Natural killer cell (primary cell): ENCODE data around the gene SNAPC5. TPM values are rescaled to one million over a fixed set of nuclear protein-coding genes. Genes with fewer than 3 reads are reported as not detected.

Experiments
- ATAC-seq, 3 donors: fragments of 150-1000 bp in 2 of 3; fragments of 200-7000 bp in 1 of 3; cut with Tn5 transposase; 1 replicate in 1 of 3; 2 replicates in 2 of 3; pipeline ENCODE4 v1.10.0; 2021; ENCODE audit warnings: mild to moderate bottlenecking in 2 of 3, moderate library complexity in 2 of 3
- DNase-seq, 2 donors: peaks; one replicate each; pipeline versions ENCODE4 v3.0.0 to v3.0.0-alpha.2; 2013 to 2021; ENCODE audit warnings: mixed read lengths in 1 of 2
- H3K27ac ChIP-seq: one replicate; pipeline ENCODE4 v1.5.1; 2013; ENCODE audit warnings: mild to moderate bottlenecking, low read length
- H3K27me3 ChIP-seq: one replicate; pipeline ENCODE4 v1.6.1; 2013; ENCODE audit warnings: low read length; ENCODE audit not compliant: control insufficient read depth, insufficient read depth
- H3K36me3 ChIP-seq: one replicate; pipeline ENCODE4 v1.6.1; 2013; ENCODE audit warnings: low read length; ENCODE audit not compliant: control insufficient read depth, insufficient read depth
- H3K4me1 ChIP-seq: one replicate; pipeline ENCODE4 v1.6.1; 2013; ENCODE audit warnings: low read length; ENCODE audit not compliant: control insufficient read depth, insufficient read depth
- H3K4me3 ChIP-seq: one replicate; pipeline ENCODE4 v1.5.1; 2013; ENCODE audit warnings: low read length
- H3K9me3 ChIP-seq: one replicate; pipeline ENCODE4 v1.6.1; 2013; ENCODE audit warnings: low read length; ENCODE audit not compliant: control insufficient read depth, insufficient read depth
- H3K27ac Mint-ChIP-seq, 2 donors: one replicate each; pipeline ENCODE4 v1.8.0; 2022; ENCODE audit warnings: mild to moderate bottlenecking in 2 of 2, mixed read lengths in 2 of 2, moderate library complexity in 1 of 2
- H3K27me3 Mint-ChIP-seq, 2 donors: one replicate each; pipeline ENCODE4 v1.8.0; 2022; ENCODE audit warnings: low read depth in 2 of 2, mixed read lengths in 2 of 2
- H3K36me3 Mint-ChIP-seq: one replicate; pipeline ENCODE4 v1.8.0; 2022; ENCODE audit warnings: mixed read lengths
- H3K4me1 Mint-ChIP-seq, 2 donors: one replicate each; pipeline ENCODE4 v1.8.0; 2022; ENCODE audit warnings: mixed read lengths in 2 of 2
- H3K4me3 Mint-ChIP-seq: one replicate; pipeline ENCODE4 v1.8.0; 2022; ENCODE audit warnings: mild to moderate bottlenecking, moderate library complexity, mixed read lengths
- H3K9me3 Mint-ChIP-seq, 2 donors: one replicate each; pipeline ENCODE4 v1.8.0; 2022; ENCODE audit warnings: mixed read lengths in 2 of 2
- CTCF ChIP-seq: fragments of 200-600 bp; IDR thresholded peaks from one replicate; pipeline ENCODE4 v1.8.0; 2022; ENCODE audit warnings: antibody characterized with exemption
- WGBS: methylation state at CpG from one replicate; pipeline ENCODE4 v1.1.7; 2013; ENCODE audit warnings: missing lambda C conversion rate; ENCODE audit not compliant: insufficient coverage; 5-methylcytosine and 5-hydroxymethylcytosine counted together
- intact Hi-C: fragments of 100-400 bp; cut with micrococcal nuclease; formaldehyde crosslinking; loops from one replicate; pipeline ENCODE4 v1.14.2; 2022
- total RNA-seq, 4 donors: library from RNA; stranded (reverse); fragments of 120-200 nt in 1 of 4; gene quantifications; one replicate each; pipeline versions ENCODE4 v1.2.3 to v1.2.4, GENCODE V29; 2013 to 2022

Gene SNAPC5
- total RNA-seq, 3 donors from 2014 or later (not counting 1 experiment from before 2014, with no cell fraction given): 17.2 to 25.2 (median 24.3) TPM

GRCh38 chr15:66481107-66481856 lies 16.3 kb downstream of the SNAPC5 start:
- H3K4me1 Mint-ChIP-seq: peaks cover 0 to 26% of the 10 kb centered on the region in 2 donors
- peaks cover 26% of the 10 kb centered on the region for H3K36me3 ChIP-seq
- 97% methylated on average over 10 of the region's 10 CpGs for WGBS
- no peak overlapping the region for H3K27ac ChIP-seq
- DNase-seq (no peak), ATAC-seq (no peak)
- H3K27me3 ChIP-seq: no peaks in the 10 kb centered on the region
- H3K9me3 Mint-ChIP-seq: no peaks in the 10 kb centered on the region
- TF ChIP-seq CTCF: no peak
- H3K4me1 ChIP-seq: no peaks in the 10 kb centered on the region
- H3K27ac Mint-ChIP-seq: no peak overlapping the region
- H3K4me3 Mint-ChIP-seq: no peak overlapping the region
- no peaks in the 10 kb centered on the region for H3K27me3 Mint-ChIP-seq
- intact Hi-C loops: no loop called here
- H3K9me3 ChIP-seq: no peaks in the 10 kb centered on the region
- no peaks in the 10 kb centered on the region for H3K36me3 Mint-ChIP-seq
- H3K4me3 ChIP-seq: no peak overlapping the region

DNA sequence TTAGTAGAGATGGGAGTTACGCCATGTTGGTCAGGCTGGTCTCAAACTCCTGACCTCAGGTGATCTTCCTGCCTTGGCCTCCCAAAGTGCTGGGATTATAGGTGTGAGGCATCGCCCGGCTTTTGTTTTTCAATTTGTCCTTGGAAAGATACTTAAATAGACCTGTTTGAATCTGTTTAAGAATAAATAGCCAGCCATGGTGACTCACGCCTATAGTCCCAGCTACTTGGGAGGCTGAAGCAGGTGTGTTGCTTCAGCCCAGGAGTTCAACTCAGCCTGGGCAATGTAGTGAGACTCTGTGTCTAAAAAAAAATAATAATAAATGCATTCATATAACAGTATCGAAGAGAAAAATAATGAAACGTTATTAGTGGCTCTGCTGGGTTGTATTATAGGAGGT lies 17.3 kb downstream of the SNAPC5 start:
- Histone ChIP-seq H3K36me3 (peaks cover 26% of the 10 kb centered on the region), H3K4me1 (no peaks in the 10 kb centered on the region), H3K27ac (no peak overlapping the region), H3K27me3 (no peaks in the 10 kb centered on the region), H3K9me3 (no peaks in the 10 kb centered on the region), H3K4me3 (no peak overlapping the region)
- no peaks in the 10 kb centered on the region for H3K36me3 Mint-ChIP-seq
- DNase-seq (no peak), ATAC-seq (no peak)
- H3K9me3 Mint-ChIP-seq: no peaks in the 10 kb centered on the region
- no peak overlapping the region for H3K4me3 Mint-ChIP-seq
- no peak for TF ChIP-seq CTCF
- peaks cover 6 to 29% of the 10 kb centered on the region in 2 donors for H3K4me1 Mint-ChIP-seq
- H3K27ac Mint-ChIP-seq: peak overlapping the region in 1 of 2 donors; percentile 25
- no peaks in the 10 kb centered on the region for H3K27me3 Mint-ChIP-seq
- 88% methylated on average over 4 of the region's 6 CpGs for WGBS
- intact Hi-C loops: no loop called here

DNA sequence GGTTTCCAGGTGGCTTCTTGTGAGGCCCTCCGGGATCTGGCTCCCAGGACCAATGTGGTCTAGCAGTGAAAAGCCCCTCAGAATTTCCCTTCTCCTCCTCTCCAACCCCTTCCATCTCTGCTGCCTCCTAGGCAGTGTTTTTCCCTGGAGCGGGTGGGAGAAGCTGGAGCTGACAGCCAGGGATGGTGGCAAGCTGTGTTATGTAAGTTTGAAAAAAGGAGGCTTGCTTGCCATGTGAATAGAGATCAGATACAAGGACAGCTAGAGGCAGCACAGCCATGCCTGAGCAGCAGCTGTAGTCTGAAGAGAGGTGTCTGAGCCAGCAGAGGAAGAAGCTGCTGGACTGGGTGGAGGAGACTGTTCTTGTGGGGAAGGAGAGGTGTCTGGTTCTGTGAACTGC lies 20.6 kb downstream of the SNAPC5 start:
- no peaks in the 10 kb centered on the region for H3K9me3 ChIP-seq
- peaks cover 7% of the 10 kb centered on the region for H3K36me3 ChIP-seq
- no peaks in the 10 kb centered on the region for H3K27me3 ChIP-seq
- no peak for DNase-seq
- Mint-ChIP-seq H3K4me3 (no peak overlapping the region), H3K36me3 (no peaks in the 10 kb centered on the region), H3K4me1 (peaks cover 14 to 25% of the 10 kb centered on the region in 2 donors), H3K27me3 (no peaks in the 10 kb centered on the region), H3K9me3 (no peaks in the 10 kb centered on the region), H3K27ac (no peak overlapping the region)
- no peak for ATAC-seq
- WGBS: 100% methylated on average over 2 of the region's 2 CpGs
- peaks cover 6% of the 10 kb centered on the region for H3K4me1 ChIP-seq
- TF ChIP-seq CTCF: no peak
- intact Hi-C loops: no loop called here
- no peak overlapping the region for H3K4me3 ChIP-seq
- H3K27ac ChIP-seq: no peak overlapping the region

GRCh38 chr15:66476535-66476934 lies 21.0 kb downstream of the SNAPC5 start:
- Histone ChIP-seq H3K4me3 (no peak overlapping the region), H3K36me3 (peaks cover 2% of the 10 kb centered on the region), H3K4me1 (peaks cover 11% of the 10 kb centered on the region), H3K27me3 (no peaks in the 10 kb centered on the region), H3K9me3 (no peaks in the 10 kb centered on the region), H3K27ac (no peak overlapping the region)
- Mint-ChIP-seq H3K9me3 (no peaks in the 10 kb centered on the region), H3K27me3 (no peaks in the 10 kb centered on the region), H3K4me3 (no peak overlapping the region), H3K27ac (peak overlapping the region in 1 of 2 donors; percentile 52), H3K4me1 (peaks cover 16 to 27% of the 10 kb centered on the region in 2 donors), H3K36me3 (no peaks in the 10 kb centered on the region)
- 91% methylated on average over 4 of the region's 4 CpGs for WGBS
- ATAC-seq: no peak
- TF ChIP-seq CTCF: no peak
- DNase-seq: no peak
- intact Hi-C loops: no loop called here
